Brain pericyte (primary cell): ENCODE measurements around the gene CHRNA3.

Experiments
- DNase-seq: peaks from one replicate; pipeline ENCODE4 v3.0.0-alpha.2; 2012; ENCODE audit warnings: low read depth, low spot score

Gene CHRNA3

DNA sequence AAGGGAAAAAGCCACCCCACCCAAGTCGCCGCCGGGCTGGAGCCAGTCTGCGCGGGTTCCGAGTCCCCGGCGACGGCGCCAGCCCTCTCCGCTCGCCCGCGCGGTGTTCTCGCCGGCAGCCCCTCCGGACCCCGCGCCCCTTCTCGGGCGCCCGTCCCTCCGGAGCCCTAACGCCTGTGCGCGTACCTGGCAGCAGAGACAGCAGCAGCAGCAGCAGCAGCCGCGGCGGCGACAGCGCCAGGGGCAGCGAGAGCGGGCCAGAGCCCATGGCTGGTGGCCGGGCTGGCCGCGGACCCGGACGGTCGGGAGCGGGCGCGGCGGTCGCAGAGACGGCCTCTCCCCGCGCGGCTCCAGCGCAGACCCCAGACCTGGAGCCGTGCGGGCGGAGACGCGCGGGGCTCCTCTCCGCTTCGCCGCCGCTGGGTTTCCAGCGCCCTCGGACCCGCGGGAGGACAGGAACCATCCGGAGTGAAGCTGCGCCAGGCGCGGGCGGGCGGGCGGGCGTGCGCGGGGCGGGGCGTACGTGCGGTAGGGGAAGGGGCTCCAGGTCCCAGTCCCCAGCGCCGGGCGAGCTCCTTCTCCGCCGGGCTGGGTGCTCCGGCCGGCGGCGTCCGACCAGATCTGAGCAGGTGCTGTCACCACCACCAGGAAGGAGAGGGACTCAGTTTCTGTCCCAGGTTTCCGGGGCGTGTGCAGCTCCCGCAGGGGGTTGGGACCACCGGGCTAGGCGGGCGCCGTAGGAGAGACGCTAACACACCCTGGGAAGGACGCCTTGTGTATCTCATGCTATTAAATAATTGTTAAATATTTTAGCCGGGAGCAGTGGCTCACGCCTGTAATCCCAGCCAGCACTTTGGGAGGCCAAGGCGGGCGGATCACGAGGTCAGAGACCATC is at the start of gene CHRNA3:
Gene CHRNA3, minus strand, starts transcription at position 470 of the 895 bp plus-strand sequence. Its CDS starts 202 bp downstream, at position 268.
- DNase-seq, result no peak

DNA sequence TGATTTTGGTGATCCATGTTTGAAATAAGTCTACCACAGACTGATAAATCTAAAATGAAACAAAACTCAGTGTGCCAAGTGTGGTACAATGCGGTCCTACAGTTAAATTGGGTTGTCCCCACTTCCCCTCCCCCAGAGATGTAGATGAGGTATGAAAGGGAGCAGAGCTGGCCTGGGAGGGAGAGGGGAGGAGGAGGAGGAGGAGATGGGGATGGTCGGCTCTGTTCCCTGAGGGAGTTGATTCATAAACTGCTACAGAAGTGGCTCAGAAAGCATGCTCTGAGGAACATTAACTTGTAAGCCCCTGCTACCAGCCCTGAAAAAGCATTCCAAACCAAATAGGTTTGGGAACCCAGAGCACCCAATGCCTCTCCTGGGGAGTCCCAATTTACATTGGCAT is 48.2 kb upstream of the CHRNA3 start:
- DNase-seq, result no peak

DNA sequence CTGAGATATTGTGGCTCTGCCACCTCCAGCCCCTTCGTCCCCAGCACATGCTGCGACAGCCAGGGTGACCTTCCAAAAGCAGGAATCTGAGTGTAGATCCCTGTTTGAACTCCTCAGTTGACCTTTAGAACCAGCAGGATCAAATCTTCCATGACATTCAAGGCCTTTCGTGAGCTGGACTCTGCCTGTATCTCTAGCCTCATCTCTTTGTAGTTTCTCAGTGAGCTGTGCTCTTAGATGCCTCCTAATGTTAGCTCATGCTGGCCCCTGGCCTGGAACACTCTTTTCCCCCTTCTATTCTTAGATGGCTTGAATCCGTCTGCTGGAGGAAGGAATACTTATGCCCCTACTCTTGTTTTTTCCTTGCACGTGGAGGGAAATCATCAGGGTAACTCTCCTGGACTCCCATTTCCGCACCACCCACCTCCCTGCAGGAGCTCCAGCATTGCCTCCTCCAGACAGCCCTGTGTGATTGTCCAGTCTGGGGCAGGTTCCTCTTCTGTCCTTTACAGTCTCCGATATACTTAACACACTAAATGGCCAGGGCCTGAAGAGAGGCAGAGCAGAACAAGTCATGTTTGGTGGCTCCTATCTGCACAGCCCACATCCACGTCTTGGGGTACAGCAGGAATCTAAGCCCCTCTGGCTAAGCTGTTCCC is 46.9 kb upstream of the CHRNA3 start:
- DNase-seq, result no peak

DNA sequence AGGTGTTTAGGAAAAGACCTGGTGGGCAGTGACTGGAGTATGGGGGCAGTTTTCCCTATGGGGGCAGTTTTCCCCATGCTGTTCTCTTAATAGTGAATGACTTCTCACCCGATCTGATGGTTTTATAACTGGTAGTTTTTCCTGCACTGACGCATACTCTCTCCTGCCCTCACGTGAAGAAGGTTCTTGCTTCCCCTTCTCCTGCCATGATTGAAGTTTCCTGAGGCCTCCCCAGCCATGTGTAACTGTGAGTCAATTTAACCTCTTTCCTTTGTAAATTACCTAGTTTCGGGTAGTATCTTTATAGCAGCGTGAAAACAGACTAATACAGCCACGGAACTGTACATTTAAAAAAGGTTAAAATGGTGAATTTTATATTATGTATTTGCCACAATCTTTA is 45.2 kb upstream of the CHRNA3 start:
- DNase-seq, result no peak

DNA sequence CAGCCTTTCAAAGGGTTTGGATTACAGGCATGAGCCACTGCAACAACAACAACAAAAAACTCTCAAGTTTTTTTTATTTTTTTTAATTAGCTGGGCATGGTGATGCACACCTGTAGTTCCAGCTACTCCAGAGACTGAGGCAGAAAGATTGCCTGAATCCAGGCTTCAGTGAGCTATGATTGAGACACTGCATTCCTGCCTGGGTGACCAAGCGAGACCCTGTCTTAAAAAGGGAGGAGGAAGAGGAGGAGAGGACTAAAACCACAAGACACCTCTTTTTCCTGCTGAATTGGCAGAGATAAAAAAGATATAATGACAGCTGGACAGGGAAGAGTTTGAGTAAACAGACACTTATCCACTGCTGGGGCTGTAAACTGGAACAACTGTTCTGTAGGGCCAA is 42.9 kb upstream of the CHRNA3 start:
- no peak for DNase-seq

DNA sequence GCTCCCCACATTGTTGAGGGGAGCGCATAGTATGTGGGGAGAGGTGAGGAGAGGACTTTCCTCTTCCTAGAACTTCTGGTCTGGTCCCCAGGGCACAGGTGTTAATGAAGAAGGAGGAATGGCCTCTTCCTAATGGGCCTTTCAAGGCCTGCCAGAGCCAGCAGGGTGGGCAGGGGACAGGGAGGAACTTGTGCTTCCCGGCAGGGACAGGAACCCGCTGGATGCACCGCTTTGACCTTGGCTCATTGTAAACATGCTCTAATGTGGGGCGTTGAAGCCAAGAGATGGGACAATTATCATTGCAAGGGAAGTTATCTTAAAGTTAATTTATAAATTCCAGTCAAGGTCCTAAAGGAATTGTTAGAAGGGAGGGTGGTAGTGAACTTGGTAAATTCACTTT is 41.2 kb upstream of the CHRNA3 start:
- no peak for DNase-seq

DNA sequence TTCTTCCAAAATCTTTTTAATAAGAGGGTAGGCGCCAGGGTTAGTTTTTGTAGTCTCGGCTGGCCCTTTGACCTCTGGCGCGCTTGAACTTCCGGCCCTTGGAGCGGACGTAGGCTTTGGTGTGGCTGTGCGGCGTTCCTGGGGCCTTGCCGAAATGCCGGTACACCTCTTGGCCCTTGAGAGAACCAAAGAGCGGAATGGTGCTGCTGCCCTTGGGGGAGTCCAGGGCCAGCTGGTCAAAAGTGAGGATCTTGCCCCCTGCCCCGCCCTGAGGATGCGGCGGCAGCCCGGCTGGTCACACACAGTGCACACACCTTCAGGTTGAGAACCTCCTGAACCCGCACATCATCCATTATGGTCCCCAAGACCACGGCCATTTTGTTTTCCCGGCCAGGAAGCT is 40.2 kb upstream of the CHRNA3 start:
- DNase-seq, result no peak

DNA sequence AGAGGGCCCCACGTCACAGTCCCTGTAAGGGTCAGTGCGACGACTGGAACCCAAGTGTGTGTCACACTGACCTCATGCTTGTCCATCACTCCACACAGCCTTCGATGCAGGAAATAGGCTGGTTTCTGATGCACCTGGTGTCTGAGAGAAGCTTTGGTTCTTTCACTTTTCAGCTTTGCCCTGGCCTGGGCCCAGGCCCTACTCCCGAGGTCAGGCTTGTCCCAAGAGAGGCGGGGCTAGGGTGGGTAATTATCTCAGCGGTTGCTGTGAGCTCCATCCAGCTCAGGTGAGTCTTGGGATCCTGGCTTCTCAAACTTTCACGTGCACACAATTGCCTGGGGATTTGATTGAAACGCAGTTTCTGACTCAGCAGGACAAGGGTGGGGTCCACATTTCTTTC is 39.8 kb upstream of the CHRNA3 start:
- no peak for DNase-seq

DNA sequence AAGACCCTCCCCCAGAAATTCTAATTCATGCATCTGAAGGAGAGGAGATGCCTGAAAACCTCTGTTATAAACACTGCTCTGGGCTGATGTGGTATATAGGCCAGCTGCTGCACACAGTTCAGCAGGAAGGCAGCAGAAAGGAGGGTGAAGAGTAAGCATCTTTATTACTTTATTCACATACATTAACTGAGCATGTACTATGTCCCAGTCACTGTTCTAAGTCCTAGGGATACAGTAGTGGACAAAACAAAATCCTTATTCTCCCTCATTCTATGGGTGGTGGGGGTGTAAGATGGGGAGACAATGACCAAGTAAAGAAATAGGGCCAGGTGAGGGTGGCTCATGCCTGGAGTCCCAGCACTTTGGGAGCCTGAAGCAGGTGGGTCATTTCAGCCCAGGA is 38.0 kb upstream of the CHRNA3 start:
- no peak for DNase-seq

DNA sequence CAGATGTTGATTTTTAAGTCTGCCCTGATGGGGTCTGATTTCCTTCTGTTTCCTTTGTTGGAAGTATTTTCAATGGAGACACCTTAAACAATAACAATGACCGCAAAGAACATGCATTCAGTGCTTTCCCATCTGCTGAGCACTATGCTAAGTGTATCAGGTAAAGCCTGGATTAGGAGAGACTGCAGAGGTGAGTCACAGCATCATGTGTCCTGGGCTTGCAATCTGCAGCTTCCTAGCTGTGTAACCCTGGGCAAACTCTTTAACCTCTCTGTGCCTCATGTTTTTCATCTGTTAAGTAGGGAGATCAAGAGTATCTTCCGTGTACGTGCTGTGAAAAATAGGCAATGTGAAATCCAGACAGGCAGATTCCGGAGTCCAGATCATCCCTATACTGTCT is 33.5 kb upstream of the CHRNA3 start:
- no peak for DNase-seq

DNA sequence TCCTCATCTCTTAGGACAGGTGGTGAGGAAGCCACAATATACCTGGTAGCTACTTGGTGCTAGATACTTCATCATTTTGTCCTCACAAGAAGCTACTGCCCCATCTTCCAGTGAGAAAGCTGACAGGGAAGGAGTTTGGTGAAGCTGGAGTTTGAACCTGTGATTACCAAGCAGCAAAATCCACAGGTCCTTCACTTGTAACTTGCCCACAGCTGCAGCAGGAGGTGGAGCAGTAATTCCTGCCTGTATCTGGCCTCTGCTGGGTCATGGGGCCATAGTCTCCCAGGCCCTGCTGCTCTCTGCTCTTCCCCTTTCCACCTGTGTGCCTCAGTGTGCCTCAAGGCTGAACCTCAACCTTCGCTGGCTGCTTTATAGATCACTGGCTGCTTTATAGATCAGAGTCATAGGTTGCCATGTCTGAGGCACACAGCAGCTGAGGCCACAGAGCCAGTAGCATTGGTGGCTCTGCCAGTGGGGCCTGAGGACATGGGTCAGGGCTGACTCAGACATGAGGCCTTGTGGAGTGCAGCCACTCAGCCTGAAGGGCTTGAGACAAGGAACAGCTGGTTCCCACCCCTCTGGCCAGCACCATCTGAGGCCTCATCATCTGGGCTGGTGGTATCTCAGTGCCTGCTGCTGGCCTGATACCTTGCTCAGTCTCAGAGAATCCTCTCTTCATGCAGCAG is 31.3 kb upstream of the CHRNA3 start:
- DNase-seq, result no peak

DNA sequence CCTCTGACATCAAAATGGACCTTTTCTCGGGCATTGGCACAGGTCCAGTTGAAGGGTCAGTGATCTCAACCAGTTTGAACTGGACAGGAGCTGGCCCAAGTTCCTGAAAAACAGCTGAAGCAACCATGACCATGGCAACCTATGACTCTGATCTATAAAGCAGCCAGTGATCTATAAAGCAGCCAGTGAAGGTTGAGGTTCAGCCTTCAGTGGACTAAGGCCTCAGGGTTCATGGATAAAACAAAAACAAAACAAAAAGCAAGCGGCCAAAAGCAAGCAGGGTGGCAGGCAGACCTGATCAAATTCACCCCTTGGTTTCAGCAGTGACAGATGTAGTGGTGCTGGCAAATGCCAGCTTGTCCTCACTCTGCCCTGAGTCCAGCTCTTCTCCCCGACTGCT is 30.2 kb upstream of the CHRNA3 start:
- DNase-seq, result no peak

DNA sequence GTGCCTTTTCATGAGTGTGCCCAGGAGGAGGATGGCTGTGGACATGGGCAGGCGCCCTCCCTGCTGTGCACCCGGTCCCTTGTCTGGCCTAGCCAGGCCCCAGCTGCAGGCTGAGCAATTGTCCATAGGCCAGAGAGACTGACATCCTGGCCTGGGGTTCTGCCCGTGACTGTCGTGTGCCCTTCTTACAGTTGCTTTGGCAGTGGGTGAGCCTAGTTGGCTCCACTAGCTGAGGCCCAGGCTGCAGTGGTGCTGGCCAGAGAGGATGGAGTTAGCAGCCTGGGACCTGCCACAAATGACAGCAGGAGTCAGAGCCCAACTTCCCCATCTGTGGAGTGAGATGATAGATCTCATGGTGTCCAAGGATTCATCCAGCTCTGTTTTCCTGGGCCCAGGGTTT is 29.2 kb upstream of the CHRNA3 start:
- DNase-seq, result no peak

DNA sequence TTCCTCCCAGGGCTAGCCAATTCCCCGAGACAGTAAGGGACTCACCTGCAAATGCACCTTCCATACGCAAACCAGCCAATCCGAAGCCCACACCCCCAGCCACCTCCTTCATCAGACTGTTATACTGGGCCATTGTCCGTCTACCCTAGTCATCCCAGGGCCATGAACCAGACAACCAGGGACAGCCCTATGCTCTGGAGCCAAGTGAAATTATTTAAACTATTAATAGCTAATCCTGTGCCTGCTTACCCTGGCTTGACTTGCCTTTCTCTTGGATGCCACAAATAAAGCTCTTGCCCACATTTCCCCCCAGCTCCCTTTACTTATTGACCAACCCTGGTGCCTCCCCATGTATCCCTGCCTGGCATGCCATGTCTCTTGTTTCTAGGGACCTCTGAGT is 24.2 kb upstream of the CHRNA3 start:
- DNase-seq, result no peak

DNA sequence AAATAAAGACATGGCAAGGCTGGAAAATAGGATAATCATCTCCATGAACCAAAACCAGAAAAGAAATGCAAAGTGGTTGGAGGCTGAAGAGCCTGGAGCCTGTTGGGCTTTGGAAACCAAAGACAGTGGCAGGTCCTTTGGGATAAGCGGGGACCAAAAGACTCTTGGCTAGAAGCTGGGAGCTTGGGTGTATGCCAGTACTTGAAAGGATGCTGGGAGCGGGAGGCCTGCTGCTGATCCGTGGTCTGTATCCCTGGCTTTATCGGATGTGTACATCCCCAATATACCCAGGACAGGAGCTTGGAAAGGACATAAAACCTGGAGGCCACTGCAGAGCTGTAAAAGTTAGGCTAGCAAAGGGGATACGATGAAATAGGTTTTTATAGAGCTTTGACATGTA is 21.5 kb upstream of the CHRNA3 start:
- no peak for DNase-seq

DNA sequence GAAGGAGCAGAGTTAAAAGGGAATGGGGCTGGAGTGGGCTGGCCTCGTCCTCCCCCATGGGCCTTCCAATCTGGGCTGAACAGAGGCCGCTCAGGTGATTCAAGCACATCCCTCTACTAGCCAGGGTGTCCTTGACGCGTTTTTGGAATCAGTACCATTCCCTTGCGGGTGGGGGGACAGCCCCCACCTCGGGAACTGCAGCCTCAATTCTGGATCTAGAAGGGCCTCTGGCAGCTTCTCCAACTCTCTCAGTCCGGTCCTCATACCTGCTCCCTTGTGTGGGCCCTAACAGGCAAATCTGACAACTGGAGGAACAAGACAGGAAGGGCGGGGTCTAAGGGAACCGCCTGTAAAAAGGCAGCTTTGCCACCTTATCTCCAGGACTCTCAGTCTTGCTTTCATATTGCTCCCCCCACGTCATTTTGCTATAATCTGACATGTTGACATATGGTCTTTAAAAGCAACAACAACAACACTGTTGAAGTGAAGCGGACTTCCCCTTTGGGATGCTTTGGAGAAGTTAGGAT is 21.0 kb upstream of the CHRNA3 start:
- no peak for DNase-seq

DNA sequence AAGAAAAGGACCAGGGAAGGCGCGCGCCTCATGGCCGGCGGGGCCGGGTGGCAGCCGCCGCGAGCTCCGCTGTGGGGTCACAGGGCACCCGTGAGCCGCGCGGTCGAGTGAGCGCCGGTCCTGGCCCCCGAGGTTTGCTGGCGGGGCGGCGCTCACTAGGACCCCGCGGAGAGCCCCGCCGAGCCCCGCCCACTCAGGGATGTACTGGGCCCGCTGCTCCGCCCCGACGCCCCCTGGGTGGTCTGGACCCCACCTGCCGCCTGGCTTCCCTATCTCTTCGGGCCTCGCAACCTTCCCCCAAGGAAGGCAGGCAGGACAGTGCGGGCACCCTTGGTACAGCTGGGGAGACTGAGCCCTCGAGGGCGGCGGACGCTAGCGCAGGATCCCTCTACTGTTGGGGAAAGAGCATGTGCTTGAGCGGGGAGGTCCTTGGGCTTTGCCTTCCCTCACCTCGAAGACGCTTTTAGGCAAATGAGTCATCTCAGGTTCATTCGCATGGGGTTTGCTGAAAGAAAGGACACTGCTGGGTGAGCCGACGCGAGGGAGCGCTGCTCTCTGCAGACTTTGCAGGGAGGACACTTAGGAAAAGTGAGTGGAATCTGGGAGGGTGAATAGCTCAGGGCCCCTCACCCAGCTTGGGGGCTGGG is 20.4 kb upstream of the CHRNA3 start, which contains the start of gene CHRNB4:
Gene CHRNB4, minus strand, starts transcription at position 109 of the 647 bp plus-strand sequence. Its CDS starts 77 bp downstream, at position 32.
- DNase-seq, result no peak

DNA sequence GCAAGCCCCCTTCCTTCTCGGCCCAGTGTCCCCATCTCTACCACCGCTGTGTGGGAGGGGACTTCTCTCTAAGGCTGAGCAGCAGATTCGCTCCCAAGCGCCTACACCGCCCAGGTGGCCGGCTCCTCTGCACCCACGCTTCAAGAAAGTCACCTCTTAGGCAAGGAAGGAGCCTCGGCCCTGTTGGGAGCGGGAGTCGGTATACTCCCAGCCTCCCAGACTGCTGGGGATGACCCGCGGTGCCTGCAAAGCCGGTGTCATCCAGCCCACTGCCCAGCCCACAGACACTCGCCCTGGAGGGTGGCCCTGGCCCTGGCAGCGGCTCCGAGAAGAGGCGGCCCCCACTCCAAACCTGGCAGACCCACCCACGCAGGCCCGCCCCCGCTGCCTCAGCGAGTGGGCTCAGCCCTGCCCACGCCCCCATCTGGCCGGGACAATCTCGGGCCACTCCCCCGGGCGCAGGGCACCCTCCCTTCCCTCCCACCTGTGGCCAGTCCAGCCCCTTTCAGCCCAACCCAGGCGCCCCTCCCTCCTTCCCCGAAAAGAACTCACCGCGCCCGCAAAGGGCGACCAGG is 19.8 kb upstream of the CHRNA3 start:
- no peak for DNase-seq

DNA sequence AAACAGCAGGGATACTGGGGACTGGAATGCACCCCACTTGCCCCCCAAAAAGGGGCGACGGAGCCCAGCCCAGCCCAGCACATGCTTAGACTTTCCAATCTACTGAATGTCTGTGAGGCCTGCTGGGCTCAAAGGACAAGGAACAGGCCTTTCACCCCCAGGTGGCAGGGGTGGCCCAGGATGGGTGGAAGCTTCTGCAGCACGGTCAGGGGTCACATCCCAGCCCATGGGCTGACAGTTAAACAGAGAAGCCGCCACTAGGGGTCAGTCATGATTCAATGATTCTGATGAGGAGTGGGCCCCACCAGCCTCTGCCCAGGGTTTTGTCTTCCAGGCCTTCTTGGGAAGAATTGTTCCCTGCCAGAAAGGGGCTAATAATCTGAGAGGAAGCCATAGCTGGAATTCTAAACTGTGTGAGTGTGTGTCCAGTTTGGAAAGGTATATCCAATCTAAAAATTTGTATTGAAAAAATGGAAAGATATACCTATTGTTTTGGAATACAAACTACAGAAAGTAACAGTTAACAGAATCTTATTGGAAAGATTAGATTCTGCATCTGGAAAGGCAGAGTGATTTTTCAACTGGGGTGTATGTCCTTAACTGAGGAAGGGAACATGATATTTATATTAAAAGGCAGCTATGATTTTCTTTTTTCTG is 18.0 kb upstream of the CHRNA3 start:
- no peak for DNase-seq

DNA sequence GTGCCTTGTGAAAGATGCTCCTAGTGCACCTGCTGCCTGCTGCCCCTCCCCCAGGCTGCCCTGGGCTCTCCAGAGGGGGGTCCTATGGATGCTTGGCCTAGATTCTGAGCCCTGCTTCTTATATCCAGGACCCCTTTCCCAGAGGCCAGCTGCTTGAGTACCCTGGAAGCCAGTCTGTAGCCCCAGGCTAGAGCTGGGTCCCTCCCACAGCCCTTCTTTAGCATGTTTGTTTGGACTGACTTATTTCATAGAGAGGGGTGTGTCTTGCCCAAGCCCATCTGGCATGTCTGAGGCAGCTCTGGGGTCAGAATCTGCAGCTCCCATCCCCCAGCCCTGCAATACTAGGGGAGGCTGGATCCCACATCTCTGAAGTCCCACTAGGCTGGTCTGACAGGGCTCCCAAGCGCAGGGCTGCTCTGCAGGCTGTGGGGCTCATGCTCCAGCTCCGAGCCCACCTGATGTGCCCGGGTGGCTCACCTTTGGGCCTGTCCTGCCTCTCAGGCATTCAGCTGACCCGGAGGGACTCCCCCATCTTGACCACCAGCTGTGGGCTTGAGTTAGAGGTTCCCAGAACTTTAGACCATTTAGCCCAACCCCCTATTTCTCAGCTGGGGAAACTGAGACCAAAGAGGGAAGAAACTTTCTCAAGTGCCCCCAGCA is 17.1 kb upstream of the CHRNA3 start:
- no peak for DNase-seq
